T-helper 22 cell (primary cell): ENCODE data around the gene RENBP.
"Not testable (repeated sequence)": the region's sequence is repeated elsewhere in the genome, so short reads cannot be mapped to it uniquely, and the experiment has no call there.

Source experiments
- DNase-seq: peaks from one replicate; pipeline ENCODE4 v3.0.0-alpha.2; 2020; ENCODE audit warnings: low read depth

Gene RENBP

DNA sequence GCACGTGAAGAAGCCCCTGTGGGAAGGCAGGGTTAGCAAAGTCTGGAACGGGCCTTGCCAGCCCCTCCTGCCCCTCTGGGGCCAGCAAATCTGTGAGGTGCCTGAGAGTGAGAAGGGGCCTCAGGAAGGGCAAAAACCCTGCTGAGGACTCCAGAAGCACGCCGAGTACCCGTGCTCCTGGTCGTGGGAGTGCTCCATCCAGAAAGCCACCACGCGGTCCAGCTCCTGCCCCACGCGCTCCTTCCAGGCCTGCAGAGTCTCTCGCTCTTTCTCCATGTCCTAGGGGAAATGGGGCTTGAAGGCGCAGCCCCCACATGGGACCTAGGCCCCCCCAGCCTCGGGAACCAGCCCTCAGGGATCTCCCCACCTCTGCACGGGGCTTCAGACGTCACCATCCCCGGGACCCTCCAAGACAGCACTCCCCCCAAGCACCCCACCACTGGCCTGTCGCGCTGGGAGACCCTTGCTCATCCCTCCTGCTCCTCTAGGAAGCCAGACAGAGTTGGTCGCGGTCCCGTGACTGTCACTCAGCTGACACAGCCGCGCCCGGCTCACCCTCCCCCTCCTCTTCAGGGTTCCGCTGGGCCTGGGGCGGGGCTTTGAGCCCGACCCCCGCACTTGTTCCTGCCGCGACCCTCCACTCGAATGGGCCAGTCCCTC, at the start of gene RENBP:
RENBP (minus strand) TSS at position 504 of the 660 bp plus-strand sequence; CDS start at position 471, 33 bp downstream.
- no peak for DNase-seq

DNA sequence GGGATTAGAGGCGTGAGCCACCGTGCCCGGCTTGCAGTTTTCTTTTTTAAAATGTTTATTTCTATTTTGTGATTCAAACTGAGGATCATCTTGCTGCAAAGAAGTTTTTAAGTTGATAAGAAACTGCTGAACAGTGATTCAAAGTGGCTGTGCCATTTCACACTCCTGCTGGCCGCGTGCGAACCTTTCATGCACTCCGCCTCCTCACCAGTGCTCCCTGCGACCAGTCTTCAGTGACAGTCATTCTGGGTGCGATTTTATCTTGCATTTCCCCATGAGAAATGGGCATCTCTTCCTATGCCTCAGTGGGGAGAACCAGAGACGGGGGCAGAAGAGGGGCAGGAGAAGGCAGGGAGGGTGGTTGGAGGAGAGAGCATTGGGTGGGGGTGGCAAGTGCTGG, 49.5 kb upstream of the RENBP start:
- no peak for DNase-seq

DNA sequence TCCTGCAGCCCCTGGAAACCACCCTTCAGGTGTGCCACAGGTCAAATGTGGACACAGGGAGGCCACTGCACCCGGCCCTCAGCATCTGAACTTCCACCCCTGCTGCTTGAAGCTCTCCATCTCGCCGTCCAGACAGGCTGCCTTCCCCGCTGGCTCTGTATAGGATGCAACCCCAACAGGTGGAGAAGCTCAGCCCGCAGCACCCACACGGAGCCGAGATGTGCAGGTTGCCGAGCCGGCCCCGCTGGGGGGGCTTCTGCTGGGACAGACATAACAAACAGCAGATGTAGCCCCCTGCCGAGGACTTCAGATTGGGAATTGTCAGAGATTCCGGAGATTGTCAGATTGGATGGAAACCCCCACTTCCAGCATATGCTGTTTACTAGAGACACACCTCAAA, 48.6 kb upstream of the RENBP start:
- DNase-seq: no peak

DNA sequence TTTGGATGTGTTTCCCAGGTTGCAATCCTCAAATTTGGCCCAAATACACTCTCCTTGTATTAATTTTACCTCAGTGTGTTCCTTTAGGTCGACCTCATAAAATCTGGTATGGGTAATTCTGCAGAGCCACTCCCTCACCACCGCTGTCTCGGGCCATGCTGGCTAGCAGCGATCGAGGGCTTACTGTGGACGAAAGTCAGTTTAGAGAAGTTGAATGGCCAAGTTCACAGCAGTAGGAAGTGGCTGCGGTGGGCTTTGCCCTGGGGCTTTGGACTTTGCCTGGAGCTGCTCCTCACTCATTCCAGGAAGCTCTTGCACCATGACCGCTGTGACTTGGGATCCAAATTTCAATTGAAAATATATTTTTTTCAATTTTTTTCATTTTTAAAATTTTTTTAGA, 47.7 kb upstream of the RENBP start:
- DNase-seq: no peak

DNA sequence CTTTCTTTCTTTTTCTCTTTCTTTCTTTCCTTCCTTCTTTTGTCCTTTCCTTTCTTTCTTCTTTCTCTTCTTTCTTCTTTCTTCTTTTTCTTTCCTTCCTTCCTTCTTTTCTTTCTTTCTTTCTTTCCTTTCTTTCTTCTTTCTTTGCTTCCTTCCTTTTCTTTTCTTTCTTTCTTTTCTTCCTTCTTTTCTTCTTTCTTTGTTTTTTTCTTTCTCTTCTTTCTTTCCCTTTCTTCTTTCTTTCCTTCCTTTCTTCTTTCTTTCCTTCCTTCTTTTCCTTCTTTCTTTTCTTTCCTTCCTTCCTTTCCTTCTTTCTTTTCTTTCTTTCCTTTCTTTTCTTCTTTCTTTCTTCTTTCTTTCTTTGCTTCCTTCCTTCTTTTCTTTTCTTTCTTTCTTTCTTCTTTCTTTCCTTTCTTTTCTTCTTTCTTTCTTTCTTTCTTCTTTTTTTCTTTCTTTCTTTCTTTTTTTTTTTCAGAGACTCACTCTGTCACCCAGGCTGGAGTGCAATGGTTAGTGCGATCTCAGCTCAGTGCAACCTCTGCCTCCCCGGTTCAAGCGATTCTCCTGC, 46.7 kb upstream of the RENBP start:
- no peak for DNase-seq

DNA sequence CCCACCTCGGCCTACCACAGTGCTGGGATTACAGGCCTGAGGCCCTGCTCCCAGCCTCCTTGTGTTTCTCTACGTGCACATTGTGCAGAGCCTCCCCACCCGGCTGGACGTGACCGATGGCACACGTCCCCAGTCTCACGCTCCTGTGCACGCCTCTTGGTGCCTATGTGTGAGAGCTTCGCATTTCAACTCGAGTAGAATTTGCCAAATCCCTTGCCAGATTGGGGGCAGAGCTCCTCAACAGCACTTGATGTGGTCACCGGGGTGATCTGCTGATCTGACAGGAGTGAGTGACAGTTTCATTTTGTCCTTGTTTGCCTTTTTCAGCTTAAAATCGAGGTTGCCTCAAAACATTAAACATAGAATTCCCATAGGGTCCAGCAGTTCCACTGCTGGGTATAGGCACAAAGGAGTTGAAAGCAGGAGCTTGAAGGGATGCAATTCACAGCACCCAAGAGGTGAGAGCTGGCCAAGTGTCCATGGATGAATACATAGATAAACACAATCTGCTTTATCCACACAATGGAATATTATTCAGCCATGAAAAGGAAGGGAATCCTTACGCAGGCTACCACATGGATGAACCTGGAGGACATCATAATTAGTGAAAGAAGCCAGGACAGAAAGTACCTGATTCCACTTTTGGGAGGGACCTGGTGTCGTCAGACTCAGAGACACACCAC, 45.7 kb upstream of the RENBP start:
- DNase-seq: no peak

DNA sequence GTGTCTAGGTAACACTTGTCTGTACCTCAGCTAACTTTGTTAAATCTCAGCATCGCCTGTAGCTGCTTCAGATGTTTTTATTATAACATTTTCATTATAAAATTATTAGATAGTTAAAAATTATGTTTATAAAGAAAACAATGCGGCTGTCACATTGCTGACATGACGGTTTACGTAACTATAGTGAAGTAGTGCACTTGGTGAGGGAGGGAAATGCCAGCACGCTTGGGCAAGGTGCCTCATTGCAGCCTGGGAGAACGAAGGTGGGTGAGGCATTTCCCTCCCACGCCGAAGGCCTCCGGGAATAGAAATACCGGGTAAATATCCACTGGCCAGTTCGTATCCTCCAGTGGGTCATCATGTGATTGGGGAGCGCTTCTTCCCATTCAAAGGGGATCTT, 44.0 kb upstream of the RENBP start:
- DNase-seq: no peak

DNA sequence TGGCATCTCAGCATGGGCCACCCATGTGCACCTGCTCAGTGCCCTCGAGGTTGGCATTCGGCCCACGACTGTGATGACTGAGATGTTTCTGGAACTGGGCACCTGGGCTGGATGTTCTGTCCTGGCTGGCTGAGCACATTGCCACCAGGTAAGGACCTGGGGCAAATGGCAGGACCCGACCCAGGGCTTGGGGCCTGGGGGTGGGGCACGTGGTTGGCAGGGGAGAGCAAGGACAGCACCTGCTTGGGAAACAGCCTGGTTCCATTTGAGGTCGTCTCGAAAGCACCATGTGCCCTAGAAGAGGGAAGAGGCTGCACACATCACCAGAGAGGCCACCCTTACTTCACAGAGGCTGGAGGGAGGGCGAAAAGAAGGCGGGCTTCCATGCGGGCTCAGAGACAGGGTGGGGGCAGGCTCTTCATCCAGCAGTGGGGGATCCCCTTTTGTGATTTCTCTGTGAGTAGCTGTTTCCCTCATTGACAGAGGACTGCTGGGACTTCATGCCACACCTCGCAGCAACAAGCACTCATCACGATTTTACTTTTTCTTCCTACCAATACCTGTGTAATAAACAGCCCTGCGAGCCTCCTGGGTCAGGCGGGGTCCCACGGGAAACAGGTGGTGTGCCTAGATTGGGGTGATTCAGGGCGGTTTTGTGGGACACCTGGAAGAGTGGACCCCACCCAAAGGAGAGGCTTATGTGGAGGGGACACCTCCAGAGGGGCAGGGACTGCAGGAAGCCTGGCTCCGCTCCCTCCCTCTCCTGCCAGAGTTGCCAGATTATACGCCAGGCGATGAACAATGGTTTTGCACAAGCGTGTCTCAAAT, 40.1 kb upstream of the RENBP start:
- DNase-seq: no peak

DNA sequence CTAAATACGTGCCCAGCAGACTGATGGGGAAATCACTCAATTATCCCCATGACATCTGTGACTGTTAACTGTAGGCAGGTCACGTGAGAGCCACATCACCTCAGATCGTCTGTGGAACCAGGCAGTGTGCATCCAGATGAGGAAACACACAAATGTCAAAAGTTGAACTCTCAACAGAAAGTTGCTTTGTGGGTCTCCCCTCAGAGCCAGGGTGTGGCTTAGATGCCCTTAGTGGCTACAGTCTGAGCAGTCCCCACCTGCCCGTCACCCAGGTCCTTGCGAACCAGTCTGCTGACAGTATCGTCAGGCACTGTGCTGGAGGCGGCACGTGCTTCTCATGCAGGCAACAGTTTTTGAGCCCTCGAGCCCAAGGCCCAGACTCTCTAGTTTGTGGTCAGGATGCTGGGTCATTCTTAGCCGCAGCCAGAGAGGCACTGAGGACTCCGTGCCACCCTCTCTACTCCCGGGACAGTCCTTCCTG, 38.9 kb upstream of the RENBP start:
- no peak for DNase-seq

DNA sequence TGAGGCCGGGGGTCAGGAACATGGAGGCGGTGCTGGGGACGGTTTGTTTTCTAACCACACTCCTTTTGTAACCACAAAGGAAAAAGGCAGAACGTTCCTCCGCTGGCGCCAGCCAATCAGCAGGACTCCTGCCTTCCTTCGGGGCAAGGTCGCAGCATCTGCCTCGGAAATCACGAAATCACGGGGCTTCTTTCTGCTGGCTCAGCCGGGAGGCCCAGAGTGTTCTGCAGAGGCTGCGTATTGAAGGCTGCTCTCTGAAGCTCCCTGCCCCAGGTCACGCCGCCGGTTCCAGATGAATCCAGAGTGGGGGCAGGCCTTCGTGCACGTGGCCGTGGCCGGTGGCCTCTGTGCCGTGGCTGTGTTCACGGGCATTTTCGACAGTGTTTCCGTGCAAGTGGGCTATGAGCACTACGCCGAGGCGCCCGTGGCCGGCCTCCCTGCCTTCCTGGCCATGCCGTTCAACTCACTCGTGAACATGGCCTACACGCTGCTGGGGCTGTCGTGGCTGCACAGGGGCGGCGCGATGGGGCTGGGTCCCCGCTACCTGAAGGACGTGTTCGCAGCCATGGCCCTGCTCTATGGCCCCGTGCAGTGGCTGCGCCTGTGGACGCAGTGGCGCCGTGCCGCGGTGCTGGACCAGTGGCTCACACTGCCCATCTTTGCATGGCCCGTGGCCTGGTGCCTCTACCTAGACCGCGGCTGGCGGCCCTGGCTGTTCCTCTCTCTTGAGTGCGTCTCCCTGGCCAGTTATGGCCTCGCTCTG, 37.5 kb upstream of the RENBP start:
- peak; percentile 60 for DNase-seq

DNA sequence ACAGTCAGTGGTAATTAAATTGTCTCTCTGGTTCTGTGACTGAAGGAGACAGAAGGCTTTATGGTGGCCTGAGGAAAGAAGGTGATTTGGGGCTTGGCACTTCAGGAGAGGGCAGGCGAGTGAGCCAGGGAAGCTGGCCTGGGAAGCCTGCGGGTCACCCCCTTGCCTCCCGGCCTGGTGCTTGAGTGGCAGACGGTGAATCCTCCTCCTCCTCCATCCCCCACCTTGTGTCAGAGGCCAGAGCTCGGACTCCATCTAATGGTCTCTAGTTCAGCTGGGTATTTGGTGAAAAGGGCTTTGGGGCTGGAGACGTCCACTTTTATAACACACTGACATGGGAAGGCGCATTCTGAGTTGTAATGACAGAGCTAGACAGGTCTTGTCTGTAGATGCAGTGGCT, 36.8 kb upstream of the RENBP start:
- no peak for DNase-seq

DNA sequence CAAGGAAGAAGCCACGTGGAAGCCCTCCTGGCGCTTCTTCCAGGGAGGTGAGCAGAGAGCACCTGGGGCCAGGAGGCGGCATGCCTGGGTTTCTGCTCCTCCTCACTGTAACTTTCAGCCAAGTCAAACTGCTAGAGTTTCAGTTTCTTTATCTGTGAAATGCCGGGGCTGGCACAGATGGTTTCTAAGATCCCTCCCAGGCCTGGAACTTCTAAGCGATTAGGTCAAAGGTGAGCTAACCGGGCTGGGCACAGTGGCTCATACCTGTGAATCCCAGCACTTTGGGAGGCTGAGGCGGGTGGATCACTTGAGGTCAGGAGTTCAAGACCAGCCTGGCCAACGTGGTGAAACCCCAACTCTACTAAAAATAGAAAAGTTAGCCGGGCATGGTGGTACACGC, 36.0 kb upstream of the RENBP start:
- not testable (repeated sequence) for DNase-seq

DNA sequence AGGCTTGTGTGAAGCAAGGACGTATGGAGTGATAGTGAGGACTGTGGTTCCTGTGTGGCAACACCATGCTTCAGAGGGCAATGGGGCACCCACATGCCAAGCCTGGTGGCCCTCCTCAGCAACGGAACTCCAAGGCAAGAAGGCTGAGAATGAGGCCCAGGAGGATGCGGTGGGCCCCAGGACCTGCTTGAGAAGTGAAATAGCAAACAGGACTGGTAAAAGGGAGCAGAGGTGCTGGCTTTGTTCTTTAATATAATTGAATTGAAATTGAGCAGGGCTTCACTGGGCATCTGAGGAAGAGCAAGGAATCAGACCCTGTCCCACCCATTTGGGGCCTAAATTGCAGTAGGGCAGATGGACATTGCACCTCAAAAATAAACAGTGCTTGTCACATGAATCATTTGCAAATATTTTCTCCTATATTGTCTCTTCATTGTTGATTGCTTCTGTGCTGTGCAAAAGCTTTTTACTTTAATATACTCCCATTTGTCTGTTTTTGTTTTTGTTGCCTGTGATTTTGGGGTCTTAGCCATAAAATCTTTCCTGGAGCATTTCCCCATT, 30.4 kb upstream of the RENBP start:
- DNase-seq: no peak

DNA sequence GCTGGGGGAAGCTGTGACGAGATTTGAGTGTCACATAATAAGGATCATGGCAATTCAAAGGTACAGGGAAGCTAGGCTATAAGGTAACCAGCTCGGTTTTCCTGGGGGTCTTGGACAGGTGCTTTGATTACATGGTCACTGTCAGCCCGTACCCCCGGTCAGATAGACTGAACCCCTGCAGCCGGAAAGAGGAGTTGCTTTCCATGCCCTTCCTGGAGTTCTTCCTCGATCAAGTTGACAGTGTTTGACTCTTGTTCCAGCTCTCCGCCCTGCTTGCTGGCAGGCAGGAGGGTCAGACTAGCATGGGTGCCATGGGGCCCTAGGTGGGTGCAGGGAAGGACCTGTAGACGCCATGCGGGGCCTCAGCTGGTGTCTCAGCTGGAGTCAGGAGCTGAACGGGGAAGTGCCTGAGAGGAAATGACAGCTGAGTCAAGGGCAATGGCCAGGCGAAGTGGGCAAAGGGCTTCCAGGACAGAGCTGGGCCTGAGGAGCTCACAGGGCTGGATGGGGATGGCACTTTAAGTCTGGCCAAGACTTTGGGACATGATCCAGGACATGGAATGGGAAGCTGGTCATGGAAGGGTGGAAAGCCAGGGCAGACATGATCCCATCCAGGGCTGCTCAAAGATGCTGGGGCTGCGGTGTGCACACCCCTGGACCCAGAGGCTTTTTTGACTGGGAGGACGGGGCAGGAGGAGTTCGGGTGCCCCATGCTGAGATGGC, 29.7 kb upstream of the RENBP start:
- no peak for DNase-seq

DNA sequence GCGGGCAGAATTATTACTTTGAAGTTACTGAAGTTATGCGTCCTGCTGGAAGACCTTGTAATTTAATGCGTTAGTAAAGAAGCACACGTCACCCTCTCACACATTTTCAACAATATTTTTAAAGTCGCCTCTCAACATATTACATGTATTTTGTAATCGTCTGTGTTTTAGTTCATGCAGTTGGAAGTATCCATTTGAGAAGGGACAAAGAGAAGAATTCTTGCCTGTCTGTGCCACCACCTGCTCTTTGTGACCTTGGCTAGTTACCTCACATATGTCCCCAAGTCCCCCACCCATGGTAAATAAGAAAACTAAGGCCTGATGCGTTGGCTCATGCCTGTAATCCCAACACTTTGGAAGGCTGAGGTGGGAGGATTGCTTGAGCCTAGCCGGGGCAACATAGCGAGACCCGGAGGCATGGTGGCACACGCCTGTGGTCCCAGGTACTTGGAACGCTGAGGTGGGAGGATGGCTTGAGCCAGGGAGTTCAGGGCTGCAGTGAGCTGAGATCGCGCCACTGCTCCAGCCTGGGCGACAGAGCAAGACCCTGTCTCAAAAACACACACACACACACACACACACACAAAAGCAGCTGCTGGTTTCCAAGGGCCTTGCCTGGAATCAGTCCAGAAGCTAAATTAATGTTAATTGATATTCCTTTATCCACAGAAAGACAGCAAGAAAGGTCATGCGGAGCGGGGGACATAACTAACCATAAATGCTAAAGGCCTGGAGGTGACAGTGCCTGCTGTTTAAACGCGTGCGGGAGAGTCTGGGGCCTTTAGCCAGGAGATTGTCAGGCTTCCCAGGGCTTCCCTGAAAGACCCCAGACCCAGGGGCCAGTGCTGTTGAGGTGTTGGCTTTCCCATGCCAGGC, 28.9 kb upstream of the RENBP start:
- no peak for DNase-seq

DNA sequence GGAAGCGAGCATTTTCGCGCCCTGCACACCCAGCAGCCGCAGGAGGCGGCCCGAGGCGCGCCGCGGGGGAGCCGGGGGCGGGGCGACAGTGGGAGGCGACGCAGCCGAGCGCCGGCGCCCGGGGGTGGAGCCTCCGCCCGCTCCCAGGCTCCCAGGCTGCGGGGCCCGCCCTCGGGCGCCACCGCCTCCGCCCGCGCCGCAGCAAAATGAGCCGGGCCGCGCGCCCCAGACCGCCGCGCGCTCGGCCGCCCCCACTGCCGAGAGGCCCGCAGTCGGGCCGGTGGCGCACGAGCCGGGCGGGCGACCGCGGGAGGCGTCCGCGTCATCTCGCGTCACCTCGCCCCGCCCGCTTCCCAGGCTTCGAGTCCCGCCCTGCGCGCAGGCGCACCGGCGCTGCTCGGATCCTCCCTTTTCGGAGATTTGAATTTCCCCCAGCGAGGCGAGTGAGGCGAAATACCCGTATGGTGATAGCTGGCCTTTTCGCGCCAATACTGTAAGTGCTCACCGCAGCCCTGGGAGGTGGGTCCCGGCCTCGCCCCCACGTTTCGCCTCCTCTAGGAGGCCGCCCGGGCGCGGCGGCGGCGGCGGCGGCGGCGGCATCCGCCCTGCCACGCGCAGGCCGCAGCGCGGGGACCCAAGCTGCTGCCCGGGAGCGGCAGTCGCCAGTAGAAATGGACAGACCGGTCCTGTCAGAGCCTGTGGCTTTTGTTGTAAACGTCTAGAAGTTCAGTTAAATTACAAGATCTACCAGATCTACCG, 28.1 kb upstream of the RENBP start, which contains the start of gene TMEM187:
TMEM187 (plus strand) TSS at position 387 of the 759 bp plus-strand sequence. CDS start 9,309 bp downstream, outside the sequence.
- peak; percentile 82 for DNase-seq

DNA sequence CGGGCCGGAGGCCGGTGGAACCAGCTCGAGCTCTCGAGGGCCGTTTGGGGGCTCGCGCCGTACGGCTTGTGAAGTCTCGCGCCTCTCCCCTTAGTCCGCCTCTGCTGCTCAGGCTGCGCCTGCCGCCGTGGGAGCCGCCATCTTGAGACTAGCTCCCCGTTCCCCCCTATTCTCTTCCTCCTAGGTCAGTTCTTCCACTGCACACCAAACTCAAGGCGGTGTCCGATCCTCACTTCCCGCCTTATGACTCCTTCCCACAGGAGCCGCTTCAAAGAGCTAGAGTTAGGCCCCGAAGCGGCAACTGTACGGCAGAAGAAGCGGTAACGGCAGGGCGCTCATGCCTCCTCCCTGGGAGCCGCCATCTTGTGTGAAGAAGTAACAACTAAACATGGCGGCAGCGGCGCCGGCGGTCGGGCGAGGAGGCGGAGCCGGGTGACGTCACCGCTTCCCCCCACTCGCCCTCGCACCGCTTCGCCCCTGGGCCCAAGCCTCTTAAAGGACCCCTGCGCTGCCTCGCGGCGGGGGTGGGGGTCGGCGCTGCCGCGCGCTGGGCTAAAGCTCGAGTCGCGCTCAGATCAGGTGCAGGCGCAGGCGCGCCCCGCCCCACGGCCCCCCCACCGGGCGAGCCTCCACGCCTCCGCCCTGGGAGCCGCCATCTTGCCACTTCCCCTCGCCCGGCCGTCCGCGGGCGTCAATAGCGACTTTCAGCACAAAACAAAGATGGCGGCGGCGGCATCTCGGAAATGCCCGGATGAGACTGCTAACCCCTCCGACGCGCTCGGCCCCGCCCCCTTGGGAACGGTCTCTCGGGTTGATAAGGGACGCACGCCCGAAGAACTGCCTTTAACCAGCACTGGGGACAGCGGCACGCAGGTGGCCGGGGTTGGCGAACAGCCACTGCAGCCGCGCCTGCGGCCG, 27.3 kb upstream of the RENBP start, which contains the start of gene HCFC1:
HCFC1 (minus strand) TSS at position 369 of the 918 bp plus-strand sequence. CDS start 978 bp downstream, outside the sequence.
- peak; percentile 90 for DNase-seq

DNA sequence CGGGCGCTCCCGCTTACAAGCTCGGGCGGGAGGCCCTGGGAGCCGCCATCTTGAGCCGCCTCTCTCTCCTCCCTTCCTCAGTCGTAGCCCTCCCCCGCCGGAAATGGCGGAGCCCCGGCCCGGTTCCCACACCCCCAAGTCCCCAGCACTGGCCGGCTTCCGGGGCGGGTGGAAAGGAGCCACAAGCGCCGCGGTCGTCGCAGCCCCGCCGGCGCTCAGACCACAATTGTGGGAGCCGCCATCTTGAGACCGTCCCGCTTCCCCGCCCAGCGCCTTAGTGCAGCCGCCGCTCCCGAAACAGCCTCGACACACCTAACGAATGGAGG, 26.6 kb upstream of the RENBP start:
- peak; percentile 91 for DNase-seq
